HG03280 (cell line): ENCODE measurements around the gene ST13.
"Not testable (repeated sequence)": the region's sequence is repeated elsewhere in the genome, so short reads cannot be mapped to it uniquely, and the experiment has no call there.

Experiments
- ATAC-seq: cut with Tn5 transposase; IDR thresholded peaks from one replicate; pipeline ENCODE4 v1.9.1; 2021; ENCODE audit warnings: mild to moderate bottlenecking, moderate library complexity; ENCODE audit not compliant: unreplicated experiment

Gene ST13

GRCh38 chr22:40844951-40845350 lies 11.5 kb downstream of the ST13 start:
- no peak for ATAC-seq

DNA sequence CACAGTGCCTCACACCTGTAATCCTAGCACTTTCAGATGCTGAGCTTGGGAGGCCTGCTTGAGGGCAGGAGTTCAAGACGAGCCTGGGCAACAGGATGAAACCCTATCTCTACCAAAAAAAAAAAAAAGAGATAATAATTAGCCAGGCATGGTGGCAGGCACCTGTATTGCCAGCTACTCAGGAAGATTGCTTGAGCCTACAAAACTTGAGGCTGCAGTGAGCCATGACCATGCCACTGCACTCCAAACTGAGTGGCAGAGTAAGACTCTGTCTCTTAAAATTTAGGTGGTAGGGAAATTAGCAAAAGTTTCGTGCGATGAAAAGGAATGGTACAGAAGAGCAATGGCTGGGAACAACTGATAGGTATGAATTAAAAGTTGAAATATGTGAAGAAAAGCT lies 18.0 kb downstream of the ST13 start:
- no peak for ATAC-seq

GRCh38 chr22:40834619-40835018 lies 21.8 kb downstream of the ST13 start:
- no peak for ATAC-seq

DNA sequence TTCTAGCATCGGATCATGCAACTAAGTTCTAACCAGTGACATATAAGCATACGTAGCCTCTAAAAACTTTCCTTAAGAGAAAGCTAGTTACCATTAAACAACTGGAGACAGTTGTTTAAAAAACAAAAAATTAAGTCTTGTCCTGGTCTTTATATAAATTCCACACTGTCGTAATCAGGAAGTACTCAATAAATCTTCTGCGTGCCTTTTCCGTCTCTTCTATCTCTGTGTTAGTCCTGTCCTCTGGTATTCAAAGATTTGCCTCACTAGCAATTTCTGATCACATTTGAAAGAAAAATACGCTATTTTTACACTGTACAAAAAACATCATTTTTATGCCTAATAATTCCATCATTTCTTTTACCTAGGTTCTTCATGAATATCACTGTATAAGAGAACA lies 27.3 kb downstream of the ST13 start:
- ATAC-seq, result no peak

GRCh38 chr22:40826984-40827741 lies 29.3 kb downstream of the ST13 start:
- ATAC-seq, result no peak

DNA sequence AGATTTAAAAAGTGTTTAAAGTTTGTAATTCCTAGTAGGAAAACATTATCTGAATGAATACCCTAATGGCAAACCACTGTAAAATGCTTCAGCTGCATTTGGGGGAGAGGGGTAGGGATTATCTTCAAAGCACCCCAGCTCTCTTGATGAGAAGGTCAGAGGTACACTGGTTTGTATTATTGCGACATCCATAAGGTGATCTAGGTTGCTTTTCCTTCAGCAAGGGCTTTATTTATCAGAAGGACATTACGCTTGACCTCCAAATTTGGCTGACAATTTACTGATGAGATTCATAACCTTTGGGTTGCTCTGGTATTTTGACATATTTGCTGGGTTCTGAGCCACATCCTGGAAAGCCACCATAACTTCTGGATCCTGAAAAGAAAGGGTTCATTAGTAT lies 30.1 kb downstream of the ST13 start:
- not testable (repeated sequence) for ATAC-seq

DNA sequence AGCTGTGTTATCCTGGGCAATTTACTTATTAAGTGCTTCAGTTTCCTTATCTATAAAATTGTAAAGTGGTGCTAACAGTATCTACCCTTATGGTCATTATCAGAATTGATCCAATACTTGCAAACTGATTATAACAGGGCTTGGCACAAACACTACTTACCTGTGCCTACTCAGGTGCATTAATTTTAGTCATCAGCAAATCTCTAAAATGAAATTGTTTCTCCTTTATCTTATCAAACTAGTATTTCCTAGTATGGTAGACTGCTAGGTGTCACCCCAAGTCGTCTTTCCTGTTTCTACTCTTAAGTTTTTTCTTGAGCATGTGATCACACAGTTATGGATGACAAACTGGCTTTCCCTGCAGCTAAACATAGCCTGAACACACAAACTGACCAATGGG lies 33.0 kb downstream of the ST13 start:
- no peak for ATAC-seq

GRCh38 chr22:40819599-40820140 lies 36.8 kb downstream of the ST13 start:
- ATAC-seq, result no peak

DNA sequence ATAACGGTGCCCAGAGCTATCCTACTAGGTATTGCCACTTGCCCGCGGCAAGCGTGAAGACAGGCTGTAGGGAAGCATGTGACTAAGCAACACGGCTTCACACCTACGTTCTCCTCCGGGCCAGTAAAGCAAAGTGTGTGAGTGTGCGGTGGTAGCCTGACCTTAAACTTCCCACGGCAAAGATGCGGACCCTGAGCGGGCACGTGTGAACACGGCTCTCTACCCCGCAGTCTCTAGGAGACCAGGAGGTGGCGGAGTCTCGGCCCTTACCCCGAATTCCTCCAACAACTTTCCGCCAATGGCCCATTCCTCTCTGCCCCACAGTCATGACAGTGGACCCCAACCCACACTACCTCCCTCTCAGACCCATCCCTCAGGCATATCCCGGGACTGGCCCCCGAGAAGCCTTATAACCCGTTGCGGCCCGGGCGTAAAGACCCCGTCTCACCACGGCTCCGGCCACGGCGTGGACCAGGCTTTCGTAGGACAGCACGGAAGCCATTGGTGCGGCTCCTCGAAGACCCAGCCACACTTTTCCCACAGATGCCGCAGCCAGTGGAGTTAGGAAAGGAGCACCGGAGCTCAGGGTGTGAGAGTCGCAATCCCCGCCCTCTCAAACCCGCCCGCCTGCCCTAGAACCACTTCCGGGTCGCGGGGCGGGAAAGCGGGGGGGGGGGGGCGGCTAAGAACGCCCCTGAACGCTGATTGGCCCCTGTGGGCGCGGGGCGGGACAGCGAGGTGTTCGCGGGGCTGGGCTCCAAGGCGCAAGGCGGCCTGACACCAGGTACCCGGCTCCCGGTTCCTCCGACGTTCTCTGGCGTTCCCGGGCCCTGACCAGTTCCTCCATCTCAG lies 37.5 kb downstream of the ST13 start, which contains the start of gene SLC25A17:
Gene SLC25A17, minus strand, starts transcription at position 600 of the 852 bp plus-strand sequence. Its CDS starts 98 bp downstream, at position 502.
- peak; percentile 70 for ATAC-seq

GRCh38 chr22:40818192-40818746 lies 38.2 kb downstream of the ST13 start:
- no peak for ATAC-seq

DNA sequence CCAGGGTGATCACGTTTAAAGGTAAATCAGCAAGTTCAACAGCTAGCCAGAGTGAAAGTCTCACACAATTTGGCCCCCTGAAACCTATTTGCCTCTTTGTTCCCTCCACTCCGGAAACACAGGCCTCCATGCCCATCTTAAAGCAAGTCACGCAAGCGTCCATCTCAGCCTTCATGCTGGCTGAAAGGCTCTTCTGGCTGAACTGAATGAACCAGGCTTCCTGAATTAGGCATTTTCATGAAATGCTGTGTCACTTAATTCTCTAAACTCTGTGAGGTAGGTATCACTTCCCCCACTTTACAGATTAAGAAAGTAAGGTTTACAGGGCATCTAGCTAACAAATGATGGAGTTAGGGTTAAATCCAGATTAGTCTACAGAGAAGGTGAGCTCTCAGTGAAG lies 38.7 kb downstream of the ST13 start:
- ATAC-seq, result no peak

GRCh38 chr22:40813912-40814315 lies 42.5 kb downstream of the ST13 start:
- ATAC-seq, result no peak

DNA sequence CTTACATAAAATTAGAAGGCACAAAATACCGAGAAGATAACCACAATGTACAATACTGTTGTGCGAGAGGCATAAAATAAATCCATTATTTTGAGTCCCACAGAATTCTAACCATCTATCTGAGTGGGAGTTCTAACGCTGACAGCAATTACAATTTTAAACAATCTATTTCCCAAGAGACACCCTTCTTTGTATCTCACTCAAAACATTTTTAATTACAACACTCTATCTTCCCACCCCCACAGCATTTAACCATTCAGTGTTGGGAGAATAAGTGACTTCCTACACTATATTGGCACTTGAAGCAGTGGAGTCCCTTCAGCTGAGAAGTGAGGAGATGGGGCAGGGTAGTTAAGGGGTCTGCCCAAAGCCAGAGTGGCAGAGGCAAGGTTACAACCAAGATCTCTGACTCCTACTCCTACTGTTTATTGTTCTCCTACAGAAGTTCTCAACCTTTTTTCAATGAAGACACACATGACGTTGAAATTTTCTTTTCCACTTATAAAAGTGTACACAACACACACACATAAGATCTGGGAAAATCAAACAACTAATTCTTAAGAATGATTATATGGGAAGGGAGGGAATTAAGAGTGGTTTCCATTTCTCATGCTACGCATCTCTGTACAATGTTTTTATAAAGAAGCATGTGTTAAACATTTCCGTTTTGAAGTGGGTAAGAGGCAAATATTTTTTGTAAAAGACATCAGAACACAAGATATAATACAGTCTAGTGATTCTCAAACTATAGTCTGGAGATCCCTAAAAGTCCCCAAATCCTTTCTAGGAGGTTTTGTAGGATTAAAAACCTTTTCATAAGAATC lies 48.2 kb downstream of the ST13 start:
- ATAC-seq, result no peak

- ATAC-seq, result no peak
Observed at GRCh38 chr22:40806711-40807110, 49.7 kb downstream of the ST13 start.

GRCh38 chr22:40805699-40806203 lies 50.7 kb downstream of the ST13 start:
- ATAC-seq, result no peak

GRCh38 chr22:40805239-40805638 lies 51.2 kb downstream of the ST13 start:
- no peak for ATAC-seq

- ATAC-seq, result no peak
Observed at GRCh38 chr22:40803321-40803720, 53.1 kb downstream of the ST13 start.

- no peak for ATAC-seq
Observed at GRCh38 chr22:40799008-40799407, 57.4 kb downstream of the ST13 start.

GRCh38 chr22:40797427-40797826 lies 59.0 kb downstream of the ST13 start:
- ATAC-seq, result no peak

DNA sequence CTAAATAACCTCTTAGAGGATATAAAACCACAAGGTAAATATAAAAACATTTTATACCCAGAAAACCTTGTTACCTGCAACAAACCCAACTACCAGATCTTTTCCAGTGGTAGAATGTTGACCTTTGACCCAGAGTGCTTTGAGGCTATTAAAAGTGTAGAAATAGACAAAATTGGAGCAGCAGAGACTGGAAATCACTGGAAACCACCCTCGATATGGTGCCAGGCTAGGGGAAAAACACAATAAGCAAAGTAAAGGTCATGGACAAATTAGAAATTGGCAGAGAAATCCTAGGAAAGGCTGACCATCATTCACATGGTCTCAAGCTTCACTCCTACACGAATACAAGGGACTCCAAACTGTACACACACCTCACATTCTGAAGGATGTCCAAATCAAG lies 64.0 kb downstream of the ST13 start:
- no peak for ATAC-seq
